DND-41 (cell line): ENCODE measurements around the gene MACROH2A2.

Experiments used
- ATAC-seq: fragments of 200-7000 bp; cut with Tn5 transposase; 3 replicates; pipeline ENCODE4 v1.9.1; 2021; ENCODE audit warnings: low read depth; ENCODE audit not compliant: insufficient read depth
- DNase-seq: peaks from one replicate; pipeline ENCODE4 v3.0.0-alpha.2; 2020
- H2AFZ ChIP-seq: 2 replicates; pipeline ENCODE4 v1.6.0; 2012; ENCODE audit warnings: low read depth, low read length
- H3K27ac ChIP-seq: 2 replicates; pipeline ENCODE4 v1.5.1; 2012; ENCODE audit warnings: low read length, inconsistent platforms
- H3K27me3 ChIP-seq: fragments of 200-600 bp; sonication (generic); 2 replicates; pipeline ENCODE4 v1.6.0; 2012; ENCODE audit warnings: low read length, mild to moderate bottlenecking, inconsistent platforms; ENCODE audit not compliant: insufficient read depth, poor library complexity
- H3K36me3 ChIP-seq: 2 replicates; pipeline ENCODE4 v1.5.1; 2012; ENCODE audit warnings: low read length, inconsistent platforms; ENCODE audit not compliant: insufficient read depth
- H3K4me1 ChIP-seq: 2 replicates; pipeline ENCODE4 v1.5.1; 2012; ENCODE audit warnings: mild to moderate bottlenecking, low read length; ENCODE audit not compliant: insufficient read depth
- H3K4me2 ChIP-seq: 2 replicates; pipeline ENCODE4 v1.6.0; 2012; ENCODE audit warnings: mild to moderate bottlenecking, moderate library complexity, low read length, inconsistent platforms; ENCODE audit not compliant: insufficient read depth
- H3K4me3 ChIP-seq, 2 experiments: fragments of 200-600 bp in 1 of 2; shearing (Covaris generic) in 1 of 2; 2 replicates each; pipeline ENCODE4 v1.5.1; 2012 to 2016; ENCODE audit warnings: inconsistent platforms in 2 of 2, low read length in 2 of 2, mild to moderate bottlenecking in 2 of 2, low read depth in 1 of 2, moderate library complexity in 1 of 2
- H3K79me2 ChIP-seq: 2 replicates; pipeline ENCODE4 v1.6.0; 2012; ENCODE audit warnings: low read length, inconsistent platforms; ENCODE audit not compliant: insufficient read depth
- H3K9ac ChIP-seq: 2 replicates; pipeline ENCODE4 v1.6.0; 2012; ENCODE audit warnings: low read depth, mild to moderate bottlenecking, inconsistent platforms, low read length, moderate library complexity
- H3K9me3 ChIP-seq: 2 replicates; pipeline ENCODE4 v1.5.1; 2012; ENCODE audit warnings: low read length, moderate library complexity, mild to moderate bottlenecking, inconsistent platforms; ENCODE audit not compliant: insufficient read depth, severe bottlenecking
- H4K20me1 ChIP-seq: 2 replicates; pipeline ENCODE4 v1.6.0; 2012; ENCODE audit warnings: low read length; ENCODE audit not compliant: insufficient read depth
- CTCF ChIP-seq: IDR thresholded peaks from 2 replicates; pipeline ENCODE4 v1.5.1; 2012; ENCODE audit warnings: borderline replicate concordance, low read length, moderate library complexity, mild to moderate bottlenecking; ENCODE audit not compliant: poor library complexity, severe bottlenecking; ENCODE audit errors: extremely low read depth
- EZH2 ChIP-seq: IDR thresholded peaks from 3 replicates; pipeline ENCODE4 v1.6.1; 2012; ENCODE audit warnings: borderline replicate concordance, low read depth, mild to moderate bottlenecking, moderate library complexity, low read length, inconsistent platforms; ENCODE audit not compliant: severe bottlenecking

The MACROH2A2 gene

GRCh38 chr10:70070834-70071233 is 18.2 kb downstream of the MACROH2A2 start:
- no peak overlapping the region for H3K4me2 ChIP-seq
- no peak for ATAC-seq
- no peak for TF ChIP-seq EZH2
- TF ChIP-seq CTCF: no peak

GRCh38 chr10:70074165-70074564 is 21.5 kb downstream of the MACROH2A2 start:
- no peaks in the 10 kb centered on the region for H3K9me3 ChIP-seq
- no peak overlapping the region for H2AFZ ChIP-seq
- no peak overlapping the region for H3K27ac ChIP-seq
- no peaks in the 10 kb centered on the region for H4K20me1 ChIP-seq
- H3K9ac ChIP-seq: no peak overlapping the region
- H3K4me2 ChIP-seq: no peak overlapping the region
- H3K4me3 ChIP-seq: no peak overlapping the region
- no peaks in the 10 kb centered on the region for H3K79me2 ChIP-seq
- no peaks in the 10 kb centered on the region for H3K36me3 ChIP-seq
- no peak for ATAC-seq
- H3K27me3 ChIP-seq: peaks cover 12% of the 10 kb centered on the region
- TF ChIP-seq EZH2 (no peak), CTCF (no peak)
- no peaks in the 10 kb centered on the region for H3K4me1 ChIP-seq
- no peak for DNase-seq

More at GRCh38 chr10:70070834-70071233, 18.2 kb downstream of the MACROH2A2 start:
- no peaks in the 10 kb centered on the region for H3K9me3 ChIP-seq
- peaks cover 18% of the 10 kb centered on the region for H3K27me3 ChIP-seq
- DNase-seq: no peak
- H3K79me2 ChIP-seq: no peaks in the 10 kb centered on the region
- H3K4me3 ChIP-seq: no peak overlapping the region
- no peak overlapping the region for H3K9ac ChIP-seq
- no peaks in the 10 kb centered on the region for H4K20me1 ChIP-seq
- H2AFZ ChIP-seq: no peak overlapping the region
- no peaks in the 10 kb centered on the region for H3K4me1 ChIP-seq
- H3K27ac ChIP-seq: no peak overlapping the region
- H3K36me3 ChIP-seq: no peaks in the 10 kb centered on the region

GRCh38 chr10:70074971-70075370 is 22.3 kb downstream of the MACROH2A2 start:
- Histone ChIP-seq H3K27ac (no peak overlapping the region), H3K9me3 (no peaks in the 10 kb centered on the region), H3K9ac (no peak overlapping the region), H3K79me2 (no peaks in the 10 kb centered on the region), H2AFZ (no peak overlapping the region), H3K4me3 (no peak overlapping the region), H3K36me3 (no peaks in the 10 kb centered on the region), H3K27me3 (peaks cover 10% of the 10 kb centered on the region), H3K4me1 (no peaks in the 10 kb centered on the region), H4K20me1 (no peaks in the 10 kb centered on the region), H3K4me2 (no peak overlapping the region)
- ATAC-seq (no peak), DNase-seq (no peak)
- TF ChIP-seq CTCF: no peak
- TF ChIP-seq EZH2: no peak

GRCh38 chr10:70078329-70078728 is 25.7 kb downstream of the MACROH2A2 start:
- TF ChIP-seq CTCF: no peak
- TF ChIP-seq EZH2: no peak
- H4K20me1 ChIP-seq: no peaks in the 10 kb centered on the region
- no peaks in the 10 kb centered on the region for H3K9me3 ChIP-seq
- no peaks in the 10 kb centered on the region for H3K36me3 ChIP-seq
- no peak overlapping the region for H3K27ac ChIP-seq
- H3K79me2 ChIP-seq: no peaks in the 10 kb centered on the region
- no peak overlapping the region for H2AFZ ChIP-seq
- ATAC-seq (no peak), DNase-seq (no peak)
- no peaks in the 10 kb centered on the region for H3K4me1 ChIP-seq
- H3K4me3 ChIP-seq: no peak overlapping the region
- H3K9ac ChIP-seq: no peak overlapping the region
- peaks cover 6% of the 10 kb centered on the region for H3K27me3 ChIP-seq
- no peak overlapping the region for H3K4me2 ChIP-seq
